DOHH2 (cell line): Measurements from ENCODE around the gene LRRC32.

ENCODE experiments used
- H3F3A ChIP-seq: fragments of 200-600 bp; sonication (generic), shearing (Covaris generic); 2 replicates; pipeline ENCODE4 v1.6.0; 2016; ENCODE audit warnings: antibody characterized with exemption, mild to moderate bottlenecking; ENCODE audit not compliant: control insufficient read depth, insufficient read depth
- H3K27ac ChIP-seq: fragments of 200-600 bp; sonication (generic); 2 replicates; pipeline ENCODE4 v1.5.1; 2014; ENCODE audit warnings: low read depth, mild to moderate bottlenecking, low read length, moderate library complexity
- H3K27me3 ChIP-seq: fragments of 200-600 bp; sonication (generic); 2 replicates; pipeline ENCODE4 v1.6.1; 2014; ENCODE audit warnings: mild to moderate bottlenecking, low read length, mixed read lengths; ENCODE audit not compliant: control insufficient read depth
- H3K36me3 ChIP-seq: fragments of 200-600 bp; sonication (generic); 2 replicates; pipeline ENCODE4 v1.6.1; 2014; ENCODE audit warnings: mild to moderate bottlenecking, low read length, moderate library complexity, mixed read lengths; ENCODE audit not compliant: control insufficient read depth
- H3K4me1 ChIP-seq: fragments of 200-600 bp; sonication (generic); 2 replicates; pipeline ENCODE4 v1.6.1; 2014; ENCODE audit warnings: mild to moderate bottlenecking, low read length, mixed read lengths; ENCODE audit not compliant: control insufficient read depth
- H3K4me2 ChIP-seq: fragments of 200-600 bp; sonication (generic); 2 replicates; pipeline ENCODE4 v1.6.0; 2014; ENCODE audit warnings: mild to moderate bottlenecking, low read length, moderate library complexity
- H3K4me3 ChIP-seq: fragments of 200-600 bp; sonication (generic); 2 replicates; pipeline ENCODE4 v1.5.1; 2014; ENCODE audit warnings: mild to moderate bottlenecking, low read length, mixed read lengths
- H3K79me2 ChIP-seq: fragments of 200-600 bp; sonication (generic); 2 replicates; pipeline ENCODE4 v1.6.1; 2014; ENCODE audit warnings: mild to moderate bottlenecking, low read length, mixed read lengths; ENCODE audit not compliant: control insufficient read depth
- H3K9me2 ChIP-seq: fragments of 200-600 bp; sonication (generic); replicated peaks from 2 replicates; pipeline ENCODE4 v1.6.1; 2014; ENCODE audit warnings: mild to moderate bottlenecking, low read length, mixed read lengths; ENCODE audit not compliant: control insufficient read depth
- H3K9me3 ChIP-seq: fragments of 200-600 bp; sonication (generic); 2 replicates; pipeline ENCODE4 v1.6.1; 2014; ENCODE audit warnings: antibody characterized with exemption, low read length, mixed read lengths; ENCODE audit not compliant: control insufficient read depth, insufficient read depth
- H4K20me1 ChIP-seq: fragments of 200-600 bp; sonication (generic); 2 replicates; pipeline ENCODE4 v1.6.0; 2014; ENCODE audit warnings: low read depth, mild to moderate bottlenecking, antibody characterized with exemption, low read length, moderate library complexity; ENCODE audit not compliant: control insufficient read depth, insufficient read depth
- EZH2phosphoT487 ChIP-seq: fragments of 200-600 bp; sonication (generic); IDR thresholded peaks from 2 replicates; pipeline ENCODE4 v1.6.1; 2017; ENCODE audit warnings: borderline replicate concordance, mild to moderate bottlenecking, antibody characterized with exemption, low read length, moderate library complexity, mixed read lengths
- TF ChIP-seq, protein P1 (sequence below): fragments of 200-600 bp; sonication (generic); IDR thresholded peaks from one replicate; pipeline ENCODE4 v1.5.1; 2014; ENCODE audit warnings: antibody characterized with exemption, mild to moderate bottlenecking, low read depth, low read length; ENCODE audit not compliant: poor library complexity, severe bottlenecking

LRRC32 gene

GRCh38 chr11:76624500-76625379, 45.8 kb downstream of the LRRC32 start:
- Histone ChIP-seq H3K36me3 (no peaks in the 10 kb centered on the region; the same call in 1 of the 2 replicates), H3K9me3 (no peaks in the 10 kb centered on the region), H3K79me2 (no peaks in the 10 kb centered on the region), H3F3A (no peaks in the 10 kb centered on the region), H3K9me2 (no peaks in the 10 kb centered on the region), H3K27ac (no peak overlapping the region), H4K20me1 (no peaks in the 10 kb centered on the region), H3K4me2 (no peak overlapping the region), H3K27me3 (no peaks in the 10 kb centered on the region), H3K4me3 (no peak overlapping the region), H3K4me1 (peaks cover 38% of the 10 kb centered on the region)
- no peak for TF ChIP-seq EZH2phosphoT487

DNA sequence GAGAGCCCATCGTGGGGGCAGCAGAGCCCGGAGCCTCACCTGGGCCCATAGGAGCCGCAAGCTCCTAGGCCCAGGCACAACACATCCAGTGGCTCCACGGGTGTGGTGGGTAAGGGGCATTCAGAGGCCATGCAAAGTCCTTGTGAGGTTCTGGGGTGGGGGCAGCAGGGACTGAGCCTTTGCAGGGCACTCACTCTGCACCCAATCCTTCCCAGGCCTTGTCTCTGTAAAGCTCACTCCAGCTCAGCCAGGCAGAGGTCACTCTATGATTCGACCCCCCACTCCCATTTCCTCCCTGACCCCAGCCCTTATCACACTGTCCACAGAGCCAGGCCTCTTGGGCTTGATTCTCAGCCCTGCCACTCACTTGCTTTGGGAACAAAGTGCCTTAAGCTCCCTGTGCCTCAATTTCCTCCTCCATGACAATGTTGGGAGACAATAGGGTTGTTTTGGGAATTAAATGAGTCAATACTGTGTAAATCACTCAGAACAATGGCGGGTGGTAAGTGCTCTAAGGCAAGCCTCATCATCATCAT, 46.6 kb downstream of the LRRC32 start:
- no peaks in the 10 kb centered on the region for H4K20me1 ChIP-seq
- peaks cover 30% of the 10 kb centered on the region for H3K4me1 ChIP-seq
- H3K36me3 ChIP-seq = no peaks in the 10 kb centered on the region; the same call in 1 of the 2 replicates
- H3K9me3 ChIP-seq = no peaks in the 10 kb centered on the region
- no peaks in the 10 kb centered on the region for H3K79me2 ChIP-seq
- no peak overlapping the region for H3K4me3 ChIP-seq
- H3K4me2 ChIP-seq = no peak overlapping the region
- TF ChIP-seq, protein P1, sequence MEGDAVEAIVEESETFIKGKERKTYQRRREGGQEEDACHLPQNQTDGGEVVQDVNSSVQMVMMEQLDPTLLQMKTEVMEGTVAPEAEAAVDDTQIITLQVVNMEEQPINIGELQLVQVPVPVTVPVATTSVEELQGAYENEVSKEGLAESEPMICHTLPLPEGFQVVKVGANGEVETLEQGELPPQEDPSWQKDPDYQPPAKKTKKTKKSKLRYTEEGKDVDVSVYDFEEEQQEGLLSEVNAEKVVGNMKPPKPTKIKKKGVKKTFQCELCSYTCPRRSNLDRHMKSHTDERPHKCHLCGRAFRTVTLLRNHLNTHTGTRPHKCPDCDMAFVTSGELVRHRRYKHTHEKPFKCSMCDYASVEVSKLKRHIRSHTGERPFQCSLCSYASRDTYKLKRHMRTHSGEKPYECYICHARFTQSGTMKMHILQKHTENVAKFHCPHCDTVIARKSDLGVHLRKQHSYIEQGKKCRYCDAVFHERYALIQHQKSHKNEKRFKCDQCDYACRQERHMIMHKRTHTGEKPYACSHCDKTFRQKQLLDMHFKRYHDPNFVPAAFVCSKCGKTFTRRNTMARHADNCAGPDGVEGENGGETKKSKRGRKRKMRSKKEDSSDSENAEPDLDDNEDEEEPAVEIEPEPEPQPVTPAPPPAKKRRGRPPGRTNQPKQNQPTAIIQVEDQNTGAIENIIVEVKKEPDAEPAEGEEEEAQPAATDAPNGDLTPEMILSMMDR = no peak
- no peak for TF ChIP-seq EZH2phosphoT487
- H3K27me3 ChIP-seq = no peaks in the 10 kb centered on the region
- H3K9me2 ChIP-seq = no peaks in the 10 kb centered on the region
- H3K27ac ChIP-seq = no peak overlapping the region
- H3F3A ChIP-seq = no peaks in the 10 kb centered on the region

GRCh38 chr11:76623171-76623883, 47.2 kb downstream of the LRRC32 start:
- no peaks in the 10 kb centered on the region for H3K9me2 ChIP-seq

More at GRCh38 chr11:76623171-76623883, 47.2 kb downstream of the LRRC32 start:
- Histone ChIP-seq H3K4me2 (no peak overlapping the region), H3K79me2 (no peaks in the 10 kb centered on the region), H3K4me3 (no peak overlapping the region), H4K20me1 (no peaks in the 10 kb centered on the region), H3K4me1 (peaks cover 24% of the 10 kb centered on the region), H3F3A (no peaks in the 10 kb centered on the region), H3K9me3 (no peaks in the 10 kb centered on the region), H3K36me3 (no peaks in the 10 kb centered on the region; the same call in 1 of the 2 replicates), H3K27ac (no peak overlapping the region), H3K27me3 (no peaks in the 10 kb centered on the region)
- TF ChIP-seq EZH2phosphoT487 = no peak
- TF ChIP-seq, protein P1 = no peak
